Activated naive CD8-positive, alpha-beta T cell (primary cell): Measurements from ENCODE around the gene WDFY3.

Experiments used
- H3K27ac Mint-ChIP-seq: one replicate; pipeline ENCODE4 v1.8.0; 2021; ENCODE audit warnings: mixed read lengths
- H3K27me3 Mint-ChIP-seq: one replicate; pipeline ENCODE4 v1.8.0; 2021; ENCODE audit warnings: mixed read lengths
- H3K36me3 Mint-ChIP-seq: one replicate; pipeline ENCODE4 v1.8.0; 2021; ENCODE audit warnings: mixed read lengths
- H3K4me1 Mint-ChIP-seq: one replicate; pipeline ENCODE4 v1.8.0; 2021; ENCODE audit warnings: low read depth, mixed read lengths
- H3K4me3 Mint-ChIP-seq: one replicate; pipeline ENCODE4 v1.8.0; 2021; ENCODE audit warnings: mild to moderate bottlenecking, mixed read lengths
- H3K9me3 Mint-ChIP-seq: one replicate; pipeline ENCODE4 v1.8.0; 2021; ENCODE audit warnings: low read depth, mixed read lengths

The WDFY3 gene

GRCh38 chr4:84661191-84661939 is 305.1 kb downstream of the WDFY3 start:
- Mint-ChIP-seq H3K27me3 (no peaks in the 10 kb centered on the region), H3K9me3 (no peaks in the 10 kb centered on the region), H3K4me1 (no peaks in the 10 kb centered on the region), H3K27ac (no peak overlapping the region), H3K4me3 (no peak overlapping the region), H3K36me3 (no peaks in the 10 kb centered on the region)

GRCh38 chr4:84660606-84661005 is 305.9 kb downstream of the WDFY3 start:
- Mint-ChIP-seq H3K4me1 (no peaks in the 10 kb centered on the region), H3K9me3 (no peaks in the 10 kb centered on the region), H3K36me3 (no peaks in the 10 kb centered on the region), H3K27ac (no peak overlapping the region), H3K27me3 (peaks cover 1% of the 10 kb centered on the region), H3K4me3 (no peak overlapping the region)

- Mint-ChIP-seq H3K4me3 (no peak overlapping the region), H3K27me3 (peaks cover 3% of the 10 kb centered on the region), H3K27ac (no peak overlapping the region), H3K4me1 (no peaks in the 10 kb centered on the region), H3K36me3 (peaks cover 2% of the 10 kb centered on the region), H3K9me3 (no peaks in the 10 kb centered on the region)
Measured at GRCh38 chr4:84652478-84652877, 314.0 kb downstream of the WDFY3 start.

GRCh38 chr4:84651499-84651898 is 315.0 kb downstream of the WDFY3 start:
- H3K36me3 Mint-ChIP-seq = peaks cover 2% of the 10 kb centered on the region
- H3K27me3 Mint-ChIP-seq = peaks cover 3% of the 10 kb centered on the region
- no peaks in the 10 kb centered on the region for H3K9me3 Mint-ChIP-seq
- no peak overlapping the region for H3K27ac Mint-ChIP-seq
- no peak overlapping the region for H3K4me3 Mint-ChIP-seq
- no peaks in the 10 kb centered on the region for H3K4me1 Mint-ChIP-seq

GRCh38 chr4:84648863-84649647 is 317.4 kb downstream of the WDFY3 start:
- H3K36me3 Mint-ChIP-seq = peaks cover 2% of the 10 kb centered on the region
- no peak overlapping the region for H3K27ac Mint-ChIP-seq
- H3K9me3 Mint-ChIP-seq = no peaks in the 10 kb centered on the region
- peaks cover under 1% of the 10 kb centered on the region for H3K27me3 Mint-ChIP-seq
- H3K4me1 Mint-ChIP-seq = no peaks in the 10 kb centered on the region
- no peak overlapping the region for H3K4me3 Mint-ChIP-seq

- peaks cover 2% of the 10 kb centered on the region for H3K36me3 Mint-ChIP-seq
- no peak overlapping the region for H3K27ac Mint-ChIP-seq
- no peaks in the 10 kb centered on the region for H3K9me3 Mint-ChIP-seq
- no peaks in the 10 kb centered on the region for H3K4me1 Mint-ChIP-seq
- H3K4me3 Mint-ChIP-seq = no peak overlapping the region
- no peaks in the 10 kb centered on the region for H3K27me3 Mint-ChIP-seq
Measured at GRCh38 chr4:84648178-84648577, 318.3 kb downstream of the WDFY3 start.

GRCh38 chr4:84647312-84647884 is 319.1 kb downstream of the WDFY3 start:
- H3K4me3 Mint-ChIP-seq = no peak overlapping the region
- H3K9me3 Mint-ChIP-seq = no peaks in the 10 kb centered on the region
- H3K4me1 Mint-ChIP-seq = no peaks in the 10 kb centered on the region
- H3K36me3 Mint-ChIP-seq = peaks cover 2% of the 10 kb centered on the region
- no peak overlapping the region for H3K27ac Mint-ChIP-seq
- no peaks in the 10 kb centered on the region for H3K27me3 Mint-ChIP-seq

- Mint-ChIP-seq H3K36me3 (no peaks in the 10 kb centered on the region), H3K27ac (no peak overlapping the region)
Measured at GRCh38 chr4:84644087-84644486, 322.4 kb downstream of the WDFY3 start.

GRCh38 chr4:84639145-84639544 is 327.3 kb downstream of the WDFY3 start:
- Mint-ChIP-seq H3K27me3 (no peaks in the 10 kb centered on the region), H3K4me3 (no peak overlapping the region), H3K4me1 (no peaks in the 10 kb centered on the region), H3K27ac (no peak overlapping the region), H3K36me3 (no peaks in the 10 kb centered on the region), H3K9me3 (no peaks in the 10 kb centered on the region)

More at GRCh38 chr4:84644087-84644486, 322.4 kb downstream of the WDFY3 start:
- no peaks in the 10 kb centered on the region for H3K4me1 Mint-ChIP-seq
- no peaks in the 10 kb centered on the region for H3K9me3 Mint-ChIP-seq
- H3K27me3 Mint-ChIP-seq = no peaks in the 10 kb centered on the region
- no peak overlapping the region for H3K4me3 Mint-ChIP-seq

GRCh38 chr4:84638092-84638491 is 328.4 kb downstream of the WDFY3 start:
- no peaks in the 10 kb centered on the region for H3K4me1 Mint-ChIP-seq
- H3K27ac Mint-ChIP-seq = no peak overlapping the region

GRCh38 chr4:84634961-84635360 is 331.5 kb downstream of the WDFY3 start:
- Mint-ChIP-seq H3K9me3 (no peaks in the 10 kb centered on the region), H3K27me3 (no peaks in the 10 kb centered on the region), H3K4me3 (no peak overlapping the region), H3K27ac (no peak overlapping the region), H3K36me3 (no peaks in the 10 kb centered on the region), H3K4me1 (no peaks in the 10 kb centered on the region)

More at GRCh38 chr4:84638092-84638491, 328.4 kb downstream of the WDFY3 start:
- Mint-ChIP-seq H3K36me3 (no peaks in the 10 kb centered on the region), H3K4me3 (no peak overlapping the region), H3K9me3 (no peaks in the 10 kb centered on the region), H3K27me3 (no peaks in the 10 kb centered on the region)

GRCh38 chr4:84632092-84632491 is 334.4 kb downstream of the WDFY3 start:
- H3K27me3 Mint-ChIP-seq = no peaks in the 10 kb centered on the region
- H3K9me3 Mint-ChIP-seq = no peaks in the 10 kb centered on the region
- no peaks in the 10 kb centered on the region for H3K36me3 Mint-ChIP-seq
- H3K4me3 Mint-ChIP-seq = no peak overlapping the region
- H3K27ac Mint-ChIP-seq = no peak overlapping the region
- H3K4me1 Mint-ChIP-seq = no peaks in the 10 kb centered on the region

GRCh38 chr4:84631573-84631972 is 334.9 kb downstream of the WDFY3 start:
- no peak overlapping the region for H3K4me3 Mint-ChIP-seq
- no peaks in the 10 kb centered on the region for H3K36me3 Mint-ChIP-seq
- H3K4me1 Mint-ChIP-seq = no peaks in the 10 kb centered on the region
- no peaks in the 10 kb centered on the region for H3K27me3 Mint-ChIP-seq
- no peaks in the 10 kb centered on the region for H3K9me3 Mint-ChIP-seq
- no peak overlapping the region for H3K27ac Mint-ChIP-seq

GRCh38 chr4:84626673-84627072 is 339.8 kb downstream of the WDFY3 start:
- Mint-ChIP-seq H3K9me3 (no peaks in the 10 kb centered on the region), H3K27ac (no peak overlapping the region), H3K27me3 (no peaks in the 10 kb centered on the region), H3K36me3 (peaks cover 3% of the 10 kb centered on the region), H3K4me3 (no peak overlapping the region), H3K4me1 (no peaks in the 10 kb centered on the region)

GRCh38 chr4:84623661-84624060 is 342.8 kb downstream of the WDFY3 start:
- H3K27me3 Mint-ChIP-seq = no peaks in the 10 kb centered on the region
- H3K36me3 Mint-ChIP-seq = peaks cover 5% of the 10 kb centered on the region
- no peaks in the 10 kb centered on the region for H3K4me1 Mint-ChIP-seq
- no peak overlapping the region for H3K4me3 Mint-ChIP-seq
- H3K9me3 Mint-ChIP-seq = no peaks in the 10 kb centered on the region
- no peak overlapping the region for H3K27ac Mint-ChIP-seq
